ENCODE measurements around the gene FSTL4. TPM values are rescaled to one million over a fixed set of nuclear protein-coding genes. Genes with fewer than 3 reads are reported as not detected.

FSTL4 gene
- total RNA-seq, 4 donors from 2014 or later = 0.27 to 1.6 (median 0.35) TPM; not detected in 1

GRCh38 chr5:133478199-133478985 lies 133.9 kb downstream of the FSTL4 start:
- Histone ChIP-seq H3K4me1 (no peaks in the 10 kb centered on the region), H3K27ac (no peak overlapping the region), H3K27me3 (no peaks in the 10 kb centered on the region), H3K9me3 (no peaks in the 10 kb centered on the region), H3K36me3 (no peaks in the 10 kb centered on the region), H3K4me3 (no peak overlapping the region)
- TF ChIP-seq CTCF (IDR thresholded peaks at IDR 0.05) = no peak
- no peak for TF ChIP-seq POLR2A (IDR thresholded peaks at IDR 0.05)
- DNase-seq = no peak

GRCh38 chr5:133475986-133476385 lies 136.4 kb downstream of the FSTL4 start:
- Histone ChIP-seq H3K36me3 (no peaks in the 10 kb centered on the region), H3K27ac (no peak overlapping the region), H3K27me3 (no peaks in the 10 kb centered on the region), H3K4me1 (no peaks in the 10 kb centered on the region), H3K9me3 (no peaks in the 10 kb centered on the region), H3K4me3 (no peak overlapping the region)
- no peak for DNase-seq
- TF ChIP-seq POLR2A (IDR thresholded peaks at IDR 0.05) = no peak
- TF ChIP-seq CTCF (IDR thresholded peaks at IDR 0.05) = no peak

- H3K4me1 ChIP-seq = no peaks in the 10 kb centered on the region
- H3K27ac ChIP-seq = no peak overlapping the region
- no peaks in the 10 kb centered on the region for H3K36me3 ChIP-seq
- TF ChIP-seq CTCF (IDR thresholded peaks at IDR 0.05) (no peak), POLR2A (IDR thresholded peaks at IDR 0.05) (no peak)
- H3K27me3 ChIP-seq = no peaks in the 10 kb centered on the region
- H3K4me3 ChIP-seq = no peak overlapping the region
- peak in 1 of 3 donors; percentile 24 for DNase-seq
- no peaks in the 10 kb centered on the region for H3K9me3 ChIP-seq
Measured at GRCh38 chr5:133474851-133475590, 137.3 kb downstream of the FSTL4 start.

GRCh38 chr5:133473291-133473690 lies 139.1 kb downstream of the FSTL4 start:
- H3K9me3 ChIP-seq = no peaks in the 10 kb centered on the region
- H3K27me3 ChIP-seq = no peaks in the 10 kb centered on the region
- H3K36me3 ChIP-seq = no peaks in the 10 kb centered on the region
- DNase-seq = no peak
- TF ChIP-seq POLR2A (IDR thresholded peaks at IDR 0.05) = no peak
- no peak for TF ChIP-seq CTCF (IDR thresholded peaks at IDR 0.05)
- no peaks in the 10 kb centered on the region for H3K4me1 ChIP-seq
- no peak overlapping the region for H3K27ac ChIP-seq
- no peak overlapping the region for H3K4me3 ChIP-seq

- Histone ChIP-seq H3K36me3 (no peaks in the 10 kb centered on the region), H3K4me3 (no peak overlapping the region), H3K9me3 (no peaks in the 10 kb centered on the region), H3K4me1 (no peaks in the 10 kb centered on the region), H3K27ac (no peak overlapping the region), H3K27me3 (no peaks in the 10 kb centered on the region)
- TF ChIP-seq POLR2A (IDR thresholded peaks at IDR 0.05) (no peak), CTCF (IDR thresholded peaks at IDR 0.05) (no peak)
- DNase-seq = no peak
Measured at GRCh38 chr5:133472829-133473228, 139.5 kb downstream of the FSTL4 start.

All from Peyer's patch (tissue), 4 donors.